Right lobe of liver (tissue), 6 donors: ENCODE measurements around the gene LMO7. TPM values are rescaled to one million over a fixed set of nuclear protein-coding genes. Genes with fewer than 3 reads are reported as not detected.
"Not testable (repeated sequence)": the region's sequence is repeated elsewhere in the genome, so short reads cannot be mapped to it uniquely, and the experiment has no call there.

ENCODE experiments used
- ATAC-seq, 4 donors: fragments of 200-7000 bp; cut with Tn5 transposase; one replicate each; pipeline ENCODE4 v1.9.1; 2020; ENCODE audit warnings: mild to moderate bottlenecking in 4 of 4, moderate library complexity in 4 of 4
- DNase-seq, 3 donors: peaks; one replicate each; pipeline ENCODE4 v3.0.0-alpha.2; 2020
- H3K27ac ChIP-seq, 3 donors: fragments of 200-600 bp; one replicate each; pipeline ENCODE4 v1.8.0; 2022
- H3K27me3 ChIP-seq, 2 donors: fragments of 200-600 bp; one replicate each; pipeline ENCODE4 v1.8.0; 2022
- H3K36me3 ChIP-seq, 4 donors: fragments of 200-600 bp; sonication (generic) in 1 of 4; one replicate each; pipeline versions ENCODE4 v1.5.1 to v1.8.0; 2017 to 2022; ENCODE audit warnings: control low read depth in 1 of 4
- H3K4me1 ChIP-seq, 4 donors: fragments of 200-600 bp; sonication (generic) in 1 of 4; one replicate each; pipeline versions ENCODE4 v1.5.1 to v1.8.0; 2017 to 2022; ENCODE audit warnings: control low read depth in 1 of 4
- H3K4me3 ChIP-seq, 3 donors: fragments of 200-600 bp; one replicate each; pipeline ENCODE4 v1.8.0; 2022
- H3K9me3 ChIP-seq, 4 donors: fragments of 200-600 bp; sonication (generic) in 1 of 4; one replicate each; pipeline versions ENCODE4 v1.5.1 to v1.8.0; 2017 to 2022; ENCODE audit warnings: control low read depth in 1 of 4
- CTCF ChIP-seq, 4 donors: fragments of 200-600 bp in 3 of 4; fragments of 450-650 bp in 1 of 4; IDR thresholded peaks; one replicate each; pipeline versions ENCODE4 v1.5.1 to v1.8.0; 2016 to 2022; ENCODE audit warnings: antibody characterized with exemption in 4 of 4, mild to moderate bottlenecking in 2 of 4
- POLR2A ChIP-seq: fragments of 450-650 bp; IDR thresholded peaks from one replicate; pipeline ENCODE4 v1.6.1; 2017; ENCODE audit warnings: antibody characterized with exemption, mild to moderate bottlenecking
- whole genome bisulfite sequencing: methylation state at CpG from one replicate; pipeline ENCODE4 v1.1.6; 2018; ENCODE audit warnings: low coverage, low lambda C conversion rate; ENCODE audit not compliant: insufficient coverage; ENCODE audit errors: missing lambda C conversion rate; 5-methylcytosine and 5-hydroxymethylcytosine counted together
- intact Hi-C, 2 donors: fragments of 100-400 bp; cut with DNase I; formaldehyde crosslinking; loops; one replicate each; pipeline versions ENCODE4 v1.11.2 to v1.14.1; 2022
- total RNA-seq, 6 experiments: library from RNA; depleted of rRNA in 2 of 6; stranded (reverse); fragments of >200 nt in 2 of 6; fragmentation: NEBNext Ultra II Directional in 3 of 6; extraction: Animal tissue kit (Norgen Biotek cat#: 25700) in 3 of 6; gene quantifications; one replicate each; pipeline versions ENCODE4 v1.1.0 to v1.2.4, GENCODE V29; 2016 to 2023
- donor health status: DM: no; HTN: yes; CAD: no.
- donor health status: DM: no; HTN: no; CAD: no.
- donor health status: DM: no; HTN: no; CAD: no.
- donor health status: DM: no; HTN: yes; CAD: no.
- donor health status: DM: no; HTN: yes; CAD: no.

The LMO7 gene
- total RNA-seq, 6 experiments from 2014 or later, result 42.3 to 60.2 (median 51.1) TPM

- H3K9me3 ChIP-seq, result no peaks in the 10 kb centered on the region
- 55% methylated on average over 1 of the region's 1 CpG for WGBS
- H3K27me3 ChIP-seq, result no peaks in the 10 kb centered on the region
- no peak for TF ChIP-seq POLR2A
- no peak for TF ChIP-seq CTCF (IDR thresholded peaks at IDR 0.05)
- H3K4me1 ChIP-seq, result no peaks in the 10 kb centered on the region
- DNase-seq (no peak), ATAC-seq (peak in 1 of 4 donors; percentile 55)
- H3K4me3 ChIP-seq, result no peak overlapping the region
- intact Hi-C loops, result loop anchor here in 1 of 2 donors (10.0 kb wide), 1 partner anchor 174 kb away; no protein-coding TSS in a partner anchor
- no peaks in the 10 kb centered on the region for H3K36me3 ChIP-seq
- H3K27ac ChIP-seq, result no peak overlapping the region
Observed at GRCh38 chr13:75691183-75691582, 55.1 kb downstream of the LMO7 start.

GRCh38 chr13:75693227-75693626, 57.1 kb downstream of the LMO7 start:
- H3K4me1 ChIP-seq, result no peaks in the 10 kb centered on the region
- DNase-seq (no peak), ATAC-seq (no peak)
- intact Hi-C loops, result loop anchor here in 1 of 2 donors (10.0 kb wide), 1 partner anchor 172 kb away; no protein-coding TSS in a partner anchor
- TF ChIP-seq POLR2A, result no peak
- no peak for TF ChIP-seq CTCF (IDR thresholded peaks at IDR 0.05)
- H3K4me3 ChIP-seq, result no peak overlapping the region
- no peaks in the 10 kb centered on the region for H3K27me3 ChIP-seq
- 60% methylated on average over 1 of the region's 2 CpGs for WGBS
- H3K9me3 ChIP-seq, result no peaks in the 10 kb centered on the region
- no peak overlapping the region for H3K27ac ChIP-seq
- H3K36me3 ChIP-seq, result no peaks in the 10 kb centered on the region

- TF ChIP-seq CTCF (IDR thresholded peaks at IDR 0.05), result no peak
- no peak for TF ChIP-seq POLR2A
- intact Hi-C loops, result loop anchor here in 1 of 2 donors (10.0 kb wide), 1 partner anchor 170 kb away; no protein-coding TSS in a partner anchor
- Histone ChIP-seq H3K4me1 (no peaks in the 10 kb centered on the region), H3K9me3 (no peaks in the 10 kb centered on the region), H3K4me3 (no peak overlapping the region), H3K36me3 (no peaks in the 10 kb centered on the region), H3K27ac (no peak overlapping the region), H3K27me3 (no peaks in the 10 kb centered on the region)
- WGBS, result 53% methylated on average over 3 of the region's 8 CpGs
- ATAC-seq (no peak), DNase-seq (no peak)
Observed at GRCh38 chr13:75694722-75695121, 58.6 kb downstream of the LMO7 start.

GRCh38 chr13:75695908-75696307, 59.8 kb downstream of the LMO7 start:
- not testable (repeated sequence) for H3K27ac ChIP-seq, H3K4me1 ChIP-seq, H3K9me3 ChIP-seq, H3K27me3 ChIP-seq, H3K36me3 ChIP-seq, H3K4me3 ChIP-seq
- peak; percentile 73 to 78 (median 75) for DNase-seq
- 11% methylated on average over 8 of the region's 8 CpGs for WGBS
- peak; percentile 95 to 99 (median 98) for ATAC-seq
- intact Hi-C loops, result loop anchor here in 1 of 2 donors (10.0 kb wide), 1 partner anchor 169 kb away; no protein-coding TSS in a partner anchor
- peak; percentile 91 to 98 (median 94) for TF ChIP-seq CTCF (IDR thresholded peaks at IDR 0.05)
